ENCODE measurements around the gene ERBB2. TPM values are rescaled to one million over a fixed set of nuclear protein-coding genes. Genes with fewer than 3 reads are reported as not detected.
"Not testable (repeated sequence)": the region's sequence is repeated elsewhere in the genome, so short reads cannot be mapped to it uniquely, and the experiment has no call there.

The ERBB2 gene
- total RNA-seq, 1 experiment from 2014 or later, result 1.8 TPM

DNA sequence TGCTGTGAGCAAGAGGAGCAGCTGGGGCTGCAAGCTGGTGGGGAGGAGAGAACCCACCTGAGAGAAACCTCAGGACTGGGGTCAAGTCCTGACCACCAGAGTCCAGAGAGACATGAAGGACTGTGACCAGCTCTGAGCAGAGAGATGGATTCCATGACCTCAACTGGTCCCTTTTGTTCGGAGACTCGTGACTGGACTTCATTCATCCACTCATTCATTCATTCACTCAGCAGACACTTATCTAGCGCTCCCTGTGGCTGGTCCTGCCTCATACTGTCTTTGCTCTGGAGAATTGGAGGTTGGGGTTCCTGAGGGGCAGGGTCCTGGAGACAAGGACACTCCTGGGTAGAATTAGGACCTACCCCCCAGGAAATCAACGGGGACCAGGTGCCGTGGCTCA, 4.0 kb downstream of the ERBB2 start:
- DNase-seq (ENCODE audit: low read depth), result no peak

DNA sequence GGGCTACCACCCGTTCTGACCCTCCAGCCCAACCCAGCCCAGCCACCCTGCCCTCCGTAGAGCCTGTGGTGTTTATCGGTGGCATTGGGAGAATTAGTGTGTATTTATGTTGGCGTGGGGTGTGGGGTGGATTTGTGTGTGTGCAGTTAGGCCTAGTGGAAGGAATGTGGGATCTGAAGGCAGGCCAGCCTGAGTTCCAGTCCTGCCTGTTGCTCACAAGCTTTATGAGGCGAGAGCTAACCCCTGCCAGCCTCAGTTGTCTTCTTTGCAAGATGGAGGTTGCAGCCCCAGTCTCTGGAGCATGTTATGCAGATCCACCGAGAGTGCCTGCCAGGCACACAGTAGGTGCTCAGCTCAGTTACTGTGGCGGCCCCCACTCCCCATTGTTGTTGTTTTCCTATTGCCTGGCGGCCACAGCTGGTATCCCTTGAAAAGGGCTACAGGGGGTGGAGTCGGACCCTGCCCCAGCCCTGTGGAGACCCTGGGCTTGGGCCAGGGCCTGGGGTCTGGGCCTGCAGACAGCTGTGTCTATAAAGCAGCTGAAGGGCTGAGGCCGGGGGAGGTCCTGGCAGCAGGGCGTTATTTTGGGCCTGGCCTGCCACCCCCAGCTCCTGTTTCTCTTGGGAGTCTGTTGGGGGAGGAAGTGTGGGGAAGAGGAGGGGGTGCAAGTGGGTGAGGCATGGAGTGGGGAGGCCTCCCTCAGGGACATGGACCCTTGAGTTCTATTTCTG, 5.1 kb downstream of the ERBB2 start:
- DNase-seq (ENCODE audit: low read depth), result no peak

DNA sequence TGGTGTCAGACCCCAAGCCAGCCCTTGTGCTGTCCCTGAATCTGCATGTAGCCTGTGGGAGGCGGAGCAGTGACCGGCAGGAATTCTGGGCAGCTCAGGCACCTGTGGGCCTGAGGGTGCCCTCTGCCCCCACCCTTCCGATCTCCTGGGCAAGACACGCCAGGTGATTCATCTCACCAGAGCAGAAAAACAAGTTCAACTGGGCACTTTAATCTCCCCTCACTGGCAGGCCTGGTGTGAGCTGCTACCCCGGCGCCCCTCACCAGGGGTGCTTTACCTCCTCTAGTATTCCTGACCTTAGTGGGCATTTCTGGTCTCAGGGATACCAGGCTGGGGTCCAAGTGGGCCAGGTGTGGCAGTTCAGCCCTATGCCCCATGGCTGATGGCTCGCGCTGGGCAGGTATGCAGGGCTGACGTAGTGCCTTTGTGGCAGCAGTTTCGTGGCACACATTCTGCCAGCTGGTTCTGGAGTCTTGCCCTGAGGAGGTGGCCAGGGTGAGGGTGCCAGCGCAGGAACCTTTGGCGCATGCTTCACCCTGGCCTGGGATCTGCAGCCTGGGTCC, 6.0 kb downstream of the ERBB2 start:
- no peak for DNase-seq (ENCODE audit: low read depth)

DNA sequence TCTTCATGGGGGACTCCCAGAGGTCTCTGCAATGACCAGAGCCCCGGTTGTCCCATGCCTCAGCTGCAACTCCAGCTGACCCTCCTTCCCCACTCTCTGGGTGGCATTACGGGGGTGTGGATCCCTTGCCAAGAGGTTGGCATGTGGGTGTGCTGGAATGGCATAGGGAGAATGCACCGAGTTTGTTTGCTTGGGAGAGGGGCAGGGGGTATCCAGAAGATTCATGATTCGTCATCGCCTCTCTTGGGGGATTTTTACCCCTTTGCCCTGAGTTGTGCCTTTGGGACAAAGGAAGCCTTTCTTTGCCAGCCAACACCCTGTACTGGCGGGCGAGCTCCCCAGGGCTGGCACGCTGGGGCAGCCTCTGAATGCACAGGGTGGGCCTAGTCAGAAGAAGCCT, 6.5 kb downstream of the ERBB2 start:
- no peak for DNase-seq (ENCODE audit: low read depth)

DNA sequence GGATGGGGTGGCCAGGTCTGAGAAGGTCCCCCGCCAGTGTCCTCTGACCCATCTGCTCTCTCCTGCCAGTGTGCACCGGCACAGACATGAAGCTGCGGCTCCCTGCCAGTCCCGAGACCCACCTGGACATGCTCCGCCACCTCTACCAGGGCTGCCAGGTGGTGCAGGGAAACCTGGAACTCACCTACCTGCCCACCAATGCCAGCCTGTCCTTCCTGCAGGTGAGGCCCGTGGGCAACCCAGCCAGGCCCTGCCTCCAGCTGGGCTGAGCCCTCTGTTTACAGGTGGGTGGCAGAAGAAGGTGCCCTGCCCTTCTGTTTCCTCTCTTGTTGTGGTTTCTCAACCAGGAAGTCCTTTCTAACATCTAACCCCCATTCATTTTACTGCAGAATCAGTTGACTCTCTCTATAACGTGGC, 7.1 kb downstream of the ERBB2 start:
- no peak for DNase-seq (ENCODE audit: low read depth)

DNA sequence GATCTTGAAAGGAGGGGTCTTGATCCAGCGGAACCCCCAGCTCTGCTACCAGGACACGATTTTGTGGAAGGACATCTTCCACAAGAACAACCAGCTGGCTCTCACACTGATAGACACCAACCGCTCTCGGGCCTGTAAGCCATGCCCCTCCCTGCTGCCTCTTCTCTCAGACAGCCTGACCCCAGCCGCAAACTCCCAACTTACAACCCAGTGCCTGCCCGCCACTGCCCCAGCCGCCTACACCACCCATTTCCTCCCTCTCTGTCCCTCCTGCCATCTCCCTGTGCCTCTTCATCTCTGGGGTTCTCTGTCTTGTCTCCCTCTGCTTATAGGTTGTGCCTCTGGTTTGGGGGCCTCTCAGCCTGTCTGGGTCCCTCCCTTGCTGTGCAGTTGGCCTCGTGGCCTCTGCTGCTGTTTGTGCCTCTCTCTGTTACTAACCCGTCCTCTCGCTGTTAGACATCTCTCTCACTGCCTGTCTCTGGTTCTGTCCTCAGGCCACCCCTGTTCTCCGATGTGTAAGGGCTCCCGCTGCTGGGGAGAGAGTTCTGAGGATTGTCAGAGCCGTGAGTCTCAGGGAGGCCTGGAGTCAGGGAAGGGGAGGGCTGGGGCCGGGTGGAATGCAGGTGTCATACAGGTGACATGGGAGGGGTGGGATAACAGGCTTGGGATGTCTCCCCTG, 9.6 kb downstream of the ERBB2 start:
- DNase-seq (ENCODE audit: low read depth), result no peak

DNA sequence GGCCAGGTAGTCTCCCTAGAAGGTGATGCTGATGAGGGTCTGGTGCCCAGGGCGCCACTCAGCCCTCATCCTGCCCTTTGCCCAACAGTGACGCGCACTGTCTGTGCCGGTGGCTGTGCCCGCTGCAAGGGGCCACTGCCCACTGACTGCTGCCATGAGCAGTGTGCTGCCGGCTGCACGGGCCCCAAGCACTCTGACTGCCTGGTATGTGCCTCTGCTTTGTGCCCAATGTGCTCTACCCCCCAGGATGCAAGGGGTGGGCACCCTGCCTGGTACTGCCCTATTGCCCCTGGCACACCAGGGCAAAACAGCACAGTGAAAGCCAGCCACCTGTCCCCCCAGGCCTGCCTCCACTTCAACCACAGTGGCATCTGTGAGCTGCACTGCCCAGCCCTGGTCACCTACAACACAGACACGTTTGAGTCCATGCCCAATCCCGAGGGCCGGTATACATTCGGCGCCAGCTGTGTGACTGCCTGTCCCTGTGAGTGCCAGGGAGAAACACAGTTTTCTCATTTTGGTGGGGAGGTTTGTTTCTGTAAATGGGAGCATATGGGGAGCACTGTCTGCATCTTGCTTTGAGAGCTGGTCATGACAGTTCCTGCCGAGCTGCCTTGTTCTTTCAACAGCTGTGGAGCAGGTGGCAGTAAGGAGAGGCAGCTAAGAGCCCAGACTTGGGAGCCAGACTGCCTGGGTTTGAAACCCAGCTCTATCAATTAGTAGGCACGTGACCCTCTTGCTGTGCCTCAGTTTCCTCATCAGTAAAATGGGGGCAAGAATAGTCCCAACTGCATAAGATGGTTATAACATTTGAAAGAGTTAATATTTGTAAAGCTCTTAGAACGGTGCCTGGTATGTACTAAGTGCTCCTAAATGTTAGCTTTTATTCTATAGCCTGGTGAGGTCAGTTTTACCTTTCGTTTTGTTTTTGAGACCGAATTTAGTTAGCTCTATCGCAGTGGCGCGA, 10.4 kb downstream of the ERBB2 start:
- DNase-seq (ENCODE audit: low read depth), result no peak

DNA sequence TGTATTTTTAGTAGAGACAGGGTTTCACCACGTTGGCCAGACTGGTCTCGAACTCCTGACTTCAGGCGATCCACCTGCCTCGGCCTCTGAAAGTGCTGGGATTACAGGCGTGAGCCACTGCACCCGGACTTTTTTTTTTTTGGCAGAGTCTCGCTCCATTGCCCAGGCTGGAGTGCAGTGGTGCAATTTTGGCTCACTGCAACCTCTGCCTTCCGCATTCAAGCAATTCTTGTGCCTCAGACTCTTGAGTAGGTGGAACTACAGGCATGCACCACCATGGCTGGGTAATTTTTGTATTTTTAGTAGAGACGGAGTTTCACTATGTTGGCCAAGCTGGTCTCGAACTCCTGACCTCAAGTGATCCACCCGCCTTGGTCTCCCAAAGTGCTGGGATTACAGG, 11.2 kb downstream of the ERBB2 start:
- not testable (repeated sequence) for DNase-seq (ENCODE audit: low read depth)

DNA sequence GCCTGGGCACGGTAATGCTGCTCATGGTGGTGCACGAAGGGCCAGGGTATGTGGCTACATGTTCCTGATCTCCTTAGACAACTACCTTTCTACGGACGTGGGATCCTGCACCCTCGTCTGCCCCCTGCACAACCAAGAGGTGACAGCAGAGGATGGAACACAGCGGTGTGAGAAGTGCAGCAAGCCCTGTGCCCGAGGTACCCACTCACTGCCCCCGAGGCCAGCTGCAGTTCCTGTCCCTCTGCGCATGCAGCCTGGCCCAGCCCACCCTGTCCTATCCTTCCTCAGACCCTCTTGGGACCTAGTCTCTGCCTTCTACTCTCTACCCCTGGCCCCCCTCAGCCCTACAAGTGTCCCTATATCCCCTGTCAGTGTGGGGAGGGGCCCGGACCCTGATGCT, 12.0 kb downstream of the ERBB2 start:
- no peak for DNase-seq (ENCODE audit: low read depth)

DNA sequence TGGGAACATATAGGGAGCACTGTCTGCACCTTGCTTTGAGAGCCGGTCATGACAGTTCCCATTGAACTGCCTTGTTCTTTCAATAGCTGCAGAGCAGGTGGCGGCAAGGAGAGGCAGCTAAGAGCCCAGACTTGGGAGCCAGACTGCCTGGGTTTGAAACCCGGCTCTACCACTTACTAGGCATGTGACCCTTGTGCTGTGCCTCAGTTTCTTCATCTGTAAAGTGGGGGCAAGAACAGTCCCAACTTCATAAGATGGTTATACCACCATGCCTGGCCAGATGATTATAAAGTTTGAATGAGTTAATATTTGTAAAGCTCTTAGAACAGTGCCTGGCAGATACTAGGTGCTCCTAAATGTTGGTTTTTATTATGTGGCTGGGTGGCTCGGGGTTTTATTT, 14.4 kb downstream of the ERBB2 start:
- DNase-seq (ENCODE audit: low read depth), result no peak

DNA sequence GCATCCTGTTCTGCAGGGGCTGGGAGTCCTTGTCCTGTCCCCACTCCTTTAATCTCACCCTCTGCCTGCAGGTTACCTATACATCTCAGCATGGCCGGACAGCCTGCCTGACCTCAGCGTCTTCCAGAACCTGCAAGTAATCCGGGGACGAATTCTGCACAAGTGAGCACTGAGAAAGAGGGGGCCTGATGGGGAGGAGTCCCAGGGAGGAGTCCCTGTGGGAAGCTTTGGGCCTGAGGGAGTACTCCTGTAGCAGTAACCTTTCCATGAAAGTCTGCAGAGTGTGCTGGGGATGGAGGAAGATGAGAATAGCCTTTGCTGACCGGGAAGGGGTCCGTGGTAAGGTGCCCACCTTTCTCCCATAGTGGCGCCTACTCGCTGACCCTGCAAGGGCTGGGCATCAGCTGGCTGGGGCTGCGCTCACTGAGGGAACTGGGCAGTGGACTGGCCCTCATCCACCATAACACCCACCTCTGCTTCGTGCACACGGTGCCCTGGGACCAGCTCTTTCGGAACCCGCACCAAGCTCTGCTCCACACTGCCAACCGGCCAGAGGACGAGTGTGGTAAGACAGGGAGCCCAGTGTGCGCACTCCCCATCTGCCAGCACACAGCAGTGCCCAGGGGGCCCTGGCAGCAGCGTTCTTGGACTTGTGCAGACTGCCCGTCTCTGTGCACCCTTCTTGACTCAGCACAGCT, 15.7 kb downstream of the ERBB2 start:
- no peak for DNase-seq (ENCODE audit: low read depth)

DNA sequence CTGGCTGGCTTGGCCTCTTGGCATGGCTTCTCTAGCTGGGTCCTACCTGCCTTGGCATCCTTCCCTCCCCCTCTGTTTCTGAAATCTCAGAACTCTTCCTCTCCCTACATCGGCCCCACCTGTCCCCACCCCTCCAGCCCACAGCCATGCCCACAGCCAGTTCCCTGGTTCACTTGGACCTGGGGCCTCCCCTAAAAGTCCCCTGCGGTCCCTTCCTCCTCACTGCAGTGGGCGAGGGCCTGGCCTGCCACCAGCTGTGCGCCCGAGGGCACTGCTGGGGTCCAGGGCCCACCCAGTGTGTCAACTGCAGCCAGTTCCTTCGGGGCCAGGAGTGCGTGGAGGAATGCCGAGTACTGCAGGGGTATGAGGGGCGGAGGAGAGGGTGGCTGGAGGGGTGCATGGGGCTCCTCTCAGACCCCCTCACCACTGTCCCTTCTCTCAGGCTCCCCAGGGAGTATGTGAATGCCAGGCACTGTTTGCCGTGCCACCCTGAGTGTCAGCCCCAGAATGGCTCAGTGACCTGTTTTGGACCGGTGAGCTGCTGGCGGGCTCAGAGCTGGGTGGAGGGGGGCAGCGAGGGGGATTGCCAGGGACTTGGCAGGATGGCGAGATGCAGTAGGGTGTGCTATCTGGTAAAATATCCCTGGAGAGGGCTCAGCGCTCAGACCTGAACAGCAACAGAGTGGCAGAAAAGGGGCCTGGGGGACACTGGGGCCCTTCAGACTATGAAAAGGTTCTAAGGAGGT, 16.4 kb downstream of the ERBB2 start:
- DNase-seq (ENCODE audit: low read depth), result no peak

DNA sequence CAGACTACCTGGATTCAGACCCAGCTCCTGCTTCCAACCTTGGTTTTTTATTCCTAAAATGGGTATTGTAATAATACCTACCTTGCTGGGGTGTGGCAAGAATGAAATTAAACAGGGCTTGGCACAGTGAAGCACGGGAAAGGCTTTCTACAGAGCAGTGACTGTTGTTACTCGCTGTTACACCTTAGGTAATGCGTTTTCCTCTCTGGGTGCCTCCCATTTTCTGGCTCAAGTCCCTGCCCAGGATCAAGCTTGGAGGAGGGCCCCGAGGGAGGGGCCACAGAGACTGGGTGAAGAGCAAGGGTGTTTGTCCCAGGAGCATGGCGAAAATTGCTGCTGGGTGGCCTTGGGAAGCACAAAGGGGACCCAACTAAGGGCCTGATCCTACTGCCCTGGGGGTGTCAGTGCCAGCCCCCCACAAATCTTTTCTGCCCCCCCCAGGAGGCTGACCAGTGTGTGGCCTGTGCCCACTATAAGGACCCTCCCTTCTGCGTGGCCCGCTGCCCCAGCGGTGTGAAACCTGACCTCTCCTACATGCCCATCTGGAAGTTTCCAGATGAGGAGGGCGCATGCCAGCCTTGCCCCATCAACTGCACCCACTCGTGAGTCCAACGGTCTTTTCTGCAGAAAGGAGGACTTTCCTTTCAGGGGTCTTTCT, 17.1 kb downstream of the ERBB2 start:
- DNase-seq (ENCODE audit: low read depth), result no peak

DNA sequence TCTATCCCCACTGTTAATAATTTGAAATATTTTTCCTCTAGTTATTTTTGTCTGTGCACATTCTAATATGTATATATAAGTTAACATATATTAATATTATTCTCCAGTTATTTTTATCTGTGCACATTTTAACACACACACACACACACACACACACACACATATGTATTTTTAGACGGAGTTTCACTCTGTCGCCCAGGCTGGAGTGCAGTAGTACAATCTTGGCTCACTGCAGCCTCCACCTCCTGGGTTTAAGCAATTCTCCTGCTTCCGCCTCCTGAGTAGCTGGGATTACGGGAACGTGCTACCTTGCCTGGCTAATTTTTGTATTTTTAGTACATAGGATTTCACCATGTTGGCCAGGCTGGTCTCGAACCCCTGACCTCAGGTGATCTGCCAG, 17.8 kb downstream of the ERBB2 start:
- no peak for DNase-seq (ENCODE audit: low read depth)

DNA sequence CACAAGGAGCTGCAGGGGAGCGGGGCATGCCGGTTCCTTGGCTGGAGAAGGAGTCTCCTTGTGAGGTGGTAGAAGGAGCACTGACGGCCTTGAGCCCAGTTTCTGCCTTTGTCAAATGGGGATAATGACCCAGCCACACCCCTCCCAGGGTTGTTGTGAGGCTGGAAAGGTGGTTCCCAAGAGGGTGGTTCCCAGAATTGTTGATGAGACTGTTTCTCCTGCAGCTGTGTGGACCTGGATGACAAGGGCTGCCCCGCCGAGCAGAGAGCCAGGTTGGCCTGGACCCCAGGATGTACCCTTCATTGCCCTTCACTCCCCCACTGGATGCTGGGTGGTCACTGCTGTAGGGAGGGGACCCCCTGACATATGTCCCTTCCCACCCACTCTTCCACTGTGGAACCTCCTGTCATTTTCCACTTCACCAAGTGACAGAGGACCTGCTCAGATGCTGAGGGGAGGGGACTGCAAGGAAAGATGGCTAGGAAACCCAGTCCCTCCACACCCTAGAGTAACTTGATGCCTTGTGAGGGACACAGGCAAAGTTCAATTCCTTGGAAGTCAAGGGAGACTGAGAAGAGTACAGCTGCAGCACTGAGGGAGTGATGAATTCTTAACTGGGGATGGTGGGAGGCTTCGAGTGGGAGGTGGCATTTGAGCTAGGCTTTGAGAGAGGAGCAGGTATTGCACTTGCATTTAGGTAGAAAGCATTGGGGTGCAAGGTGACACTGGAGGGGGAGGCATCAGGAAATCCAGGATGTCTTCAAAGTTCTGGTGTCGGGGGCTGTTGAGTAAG, 19.9 kb downstream of the ERBB2 start:
- DNase-seq (ENCODE audit: low read depth), result no peak

DNA sequence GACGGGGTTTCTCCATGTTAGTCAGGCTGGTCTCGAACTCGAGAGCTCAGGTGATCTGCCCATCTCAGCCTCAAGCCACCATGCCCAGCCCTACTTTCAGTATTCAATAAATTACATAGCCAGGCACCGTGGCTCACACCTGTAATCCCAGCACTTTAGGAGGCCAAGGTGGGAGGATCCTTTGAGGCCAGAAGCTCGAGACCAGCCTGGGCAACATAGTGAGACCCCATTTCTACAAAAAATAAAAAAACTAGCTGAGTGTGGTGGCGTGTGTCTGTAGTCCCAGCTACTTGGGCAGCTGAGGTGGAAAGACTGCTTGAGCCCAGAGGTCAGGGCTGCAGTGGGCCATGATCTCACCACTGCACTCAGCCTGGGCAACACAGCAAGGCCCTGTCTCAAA, 22.2 kb downstream of the ERBB2 start:
- DNase-seq (ENCODE audit: low read depth), result no peak

DNA sequence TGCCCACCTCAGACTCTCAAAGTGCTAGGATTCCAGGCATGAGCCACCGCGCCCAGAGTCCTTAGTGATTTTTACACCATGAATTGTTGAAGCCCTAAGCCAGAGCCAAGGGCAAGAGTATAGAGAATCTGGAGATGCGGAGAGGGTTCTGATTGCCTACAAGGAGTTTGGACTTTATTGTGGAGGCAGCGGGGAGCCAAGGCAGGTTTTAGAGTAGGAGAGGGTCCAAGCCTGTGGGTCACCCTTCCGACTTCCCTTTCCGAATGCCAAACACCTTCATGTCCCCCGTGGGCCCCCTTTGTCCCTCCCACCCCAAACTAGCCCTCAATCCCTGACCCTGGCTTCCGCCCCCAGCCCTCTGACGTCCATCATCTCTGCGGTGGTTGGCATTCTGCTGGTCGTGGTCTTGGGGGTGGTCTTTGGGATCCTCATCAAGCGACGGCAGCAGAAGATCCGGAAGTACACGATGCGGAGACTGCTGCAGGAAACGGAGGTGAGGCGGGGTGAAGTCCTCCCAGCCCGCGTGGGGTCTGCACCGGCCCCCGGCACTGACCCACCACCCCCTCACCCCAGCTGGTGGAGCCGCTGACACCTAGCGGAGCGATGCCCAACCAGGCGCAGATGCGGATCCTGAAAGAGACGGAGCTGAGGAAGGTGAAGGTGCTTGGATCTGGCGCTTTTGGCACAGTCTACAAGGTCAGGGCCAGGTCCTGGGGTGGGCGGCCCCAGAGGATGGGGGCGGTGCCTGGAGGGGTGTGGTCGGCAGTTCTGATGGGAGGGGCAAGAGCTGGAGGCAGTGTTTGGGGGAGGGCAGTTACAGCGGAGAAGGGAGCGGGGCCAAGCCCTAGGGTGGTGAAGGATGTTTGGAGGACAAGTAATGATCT, 23.3 kb downstream of the ERBB2 start:
- DNase-seq (ENCODE audit: low read depth), result no peak

DNA sequence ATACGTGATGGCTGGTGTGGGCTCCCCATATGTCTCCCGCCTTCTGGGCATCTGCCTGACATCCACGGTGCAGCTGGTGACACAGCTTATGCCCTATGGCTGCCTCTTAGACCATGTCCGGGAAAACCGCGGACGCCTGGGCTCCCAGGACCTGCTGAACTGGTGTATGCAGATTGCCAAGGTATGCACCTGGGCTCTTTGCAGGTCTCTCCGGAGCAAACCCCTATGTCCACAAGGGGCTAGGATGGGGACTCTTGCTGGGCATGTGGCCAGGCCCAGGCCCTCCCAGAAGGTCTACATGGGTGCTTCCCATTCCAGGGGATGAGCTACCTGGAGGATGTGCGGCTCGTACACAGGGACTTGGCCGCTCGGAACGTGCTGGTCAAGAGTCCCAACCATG, 24.9 kb downstream of the ERBB2 start:
- DNase-seq (ENCODE audit: low read depth), result no peak

Measured in M059J (cell line).